Type B pancreatic cell (in vitro differentiated cells): Measurements from ENCODE around the gene NUP43. TPM values are rescaled to one million over a fixed set of nuclear protein-coding genes. Genes with fewer than 3 reads are reported as not detected.
"Not testable (repeated sequence)": the region's sequence is repeated elsewhere in the genome, so short reads cannot be mapped to it uniquely, and the experiment has no call there.

ENCODE experiments used
- DNase-seq: peaks from one replicate; pipeline ENCODE4 v3.0.0; 2021; ENCODE audit warnings: mixed read lengths; ENCODE audit not compliant: unreplicated experiment; ENCODE audit errors: extremely low spot score
- H3K27ac Mint-ChIP-seq: 2 replicates; pipeline ENCODE4 v1.8.0; 2021; ENCODE audit warnings: mild to moderate bottlenecking, mixed read lengths
- H3K27me3 Mint-ChIP-seq: 2 replicates; pipeline ENCODE4 v1.8.0; 2021; ENCODE audit warnings: mixed read lengths
- H3K36me3 Mint-ChIP-seq: 2 replicates; pipeline ENCODE4 v1.8.0; 2021; ENCODE audit warnings: mixed read lengths
- H3K4me1 Mint-ChIP-seq: one replicate; pipeline ENCODE4 v1.8.0; 2021; ENCODE audit warnings: mixed read lengths; ENCODE audit not compliant: unreplicated experiment
- H3K4me3 Mint-ChIP-seq: 2 replicates; pipeline ENCODE4 v1.8.0; 2021; ENCODE audit warnings: mild to moderate bottlenecking, mixed read lengths
- H3K9me3 Mint-ChIP-seq: 2 replicates; pipeline ENCODE4 v1.8.0; 2021; ENCODE audit warnings: mixed read lengths
- total RNA-seq: library from RNA; stranded (reverse); gene quantifications from 2 replicates; pipeline ENCODE4 v1.2.1, GENCODE V29; 2021; ENCODE audit warnings: low replicate concordance
- TF ChIP-seq, protein P1 (sequence below): fragments of 200-600 bp; sonication (generic); conservative IDR thresholded peaks from 2 replicates; pipeline ENCODE4 v1.5.0; 2021; ENCODE audit warnings: antibody characterized with exemption, mild to moderate bottlenecking

Gene NUP43
- total RNA-seq, 1 donor from 2014 or later: 55.8 TPM

DNA sequence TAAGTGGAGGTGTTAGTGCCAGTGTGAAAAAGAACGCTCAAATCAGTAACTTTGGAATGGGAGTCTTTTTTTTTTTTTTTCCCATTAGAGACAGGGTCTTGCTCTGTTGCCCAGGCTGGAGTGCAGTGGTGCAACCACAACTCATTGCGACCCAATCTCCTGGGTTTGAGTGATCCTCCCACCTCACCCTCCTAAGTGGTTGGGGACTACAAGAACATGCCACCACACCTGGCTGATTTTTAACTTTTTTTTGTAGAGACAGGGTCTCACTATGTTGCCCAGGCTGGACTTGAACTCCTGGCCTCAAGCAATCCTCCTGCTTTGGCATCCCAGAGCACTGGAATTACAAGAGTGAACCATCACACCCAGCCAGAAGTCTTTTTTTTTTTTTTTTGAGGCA, 48.2 kb downstream of the NUP43 start:
- TF ChIP-seq, protein P1, sequence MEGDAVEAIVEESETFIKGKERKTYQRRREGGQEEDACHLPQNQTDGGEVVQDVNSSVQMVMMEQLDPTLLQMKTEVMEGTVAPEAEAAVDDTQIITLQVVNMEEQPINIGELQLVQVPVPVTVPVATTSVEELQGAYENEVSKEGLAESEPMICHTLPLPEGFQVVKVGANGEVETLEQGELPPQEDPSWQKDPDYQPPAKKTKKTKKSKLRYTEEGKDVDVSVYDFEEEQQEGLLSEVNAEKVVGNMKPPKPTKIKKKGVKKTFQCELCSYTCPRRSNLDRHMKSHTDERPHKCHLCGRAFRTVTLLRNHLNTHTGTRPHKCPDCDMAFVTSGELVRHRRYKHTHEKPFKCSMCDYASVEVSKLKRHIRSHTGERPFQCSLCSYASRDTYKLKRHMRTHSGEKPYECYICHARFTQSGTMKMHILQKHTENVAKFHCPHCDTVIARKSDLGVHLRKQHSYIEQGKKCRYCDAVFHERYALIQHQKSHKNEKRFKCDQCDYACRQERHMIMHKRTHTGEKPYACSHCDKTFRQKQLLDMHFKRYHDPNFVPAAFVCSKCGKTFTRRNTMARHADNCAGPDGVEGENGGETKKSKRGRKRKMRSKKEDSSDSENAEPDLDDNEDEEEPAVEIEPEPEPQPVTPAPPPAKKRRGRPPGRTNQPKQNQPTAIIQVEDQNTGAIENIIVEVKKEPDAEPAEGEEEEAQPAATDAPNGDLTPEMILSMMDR: no peak
- H3K4me1 Mint-ChIP-seq: no peaks in the 10 kb centered on the region
- no peaks in the 10 kb centered on the region for H3K27me3 Mint-ChIP-seq
- H3K27ac Mint-ChIP-seq: no peak overlapping the region
- peaks cover 13% of the 10 kb centered on the region for H3K36me3 Mint-ChIP-seq
- H3K4me3 Mint-ChIP-seq: no peak overlapping the region
- DNase-seq: no peak
- H3K9me3 Mint-ChIP-seq: no peaks in the 10 kb centered on the region

DNA sequence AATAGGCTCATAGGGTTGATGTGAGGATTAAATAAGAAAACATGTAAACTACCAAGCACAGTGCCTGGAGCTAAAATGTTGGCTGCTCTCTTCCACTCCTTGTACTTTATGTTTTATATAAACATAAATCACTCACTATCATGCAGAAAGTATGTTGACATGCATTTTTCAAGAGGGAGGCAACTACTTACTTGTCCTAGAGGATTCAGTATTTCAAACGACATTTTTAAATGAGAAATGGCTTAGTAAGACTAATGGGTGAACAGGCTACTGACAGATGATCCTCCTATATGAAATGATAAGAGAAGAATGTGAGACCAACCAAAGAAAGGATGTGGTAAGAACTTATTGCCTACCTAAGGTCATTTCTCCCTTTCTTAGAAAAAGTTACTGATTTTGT, 49.4 kb downstream of the NUP43 start:
- DNase-seq: no peak
- peaks cover 17% of the 10 kb centered on the region for H3K36me3 Mint-ChIP-seq
- H3K27me3 Mint-ChIP-seq: no peaks in the 10 kb centered on the region
- H3K4me1 Mint-ChIP-seq: no peaks in the 10 kb centered on the region
- peak overlapping the region; percentile 76 for H3K27ac Mint-ChIP-seq
- H3K9me3 Mint-ChIP-seq: no peaks in the 10 kb centered on the region
- no peak overlapping the region for H3K4me3 Mint-ChIP-seq
- TF ChIP-seq, protein P1: no peak

DNA sequence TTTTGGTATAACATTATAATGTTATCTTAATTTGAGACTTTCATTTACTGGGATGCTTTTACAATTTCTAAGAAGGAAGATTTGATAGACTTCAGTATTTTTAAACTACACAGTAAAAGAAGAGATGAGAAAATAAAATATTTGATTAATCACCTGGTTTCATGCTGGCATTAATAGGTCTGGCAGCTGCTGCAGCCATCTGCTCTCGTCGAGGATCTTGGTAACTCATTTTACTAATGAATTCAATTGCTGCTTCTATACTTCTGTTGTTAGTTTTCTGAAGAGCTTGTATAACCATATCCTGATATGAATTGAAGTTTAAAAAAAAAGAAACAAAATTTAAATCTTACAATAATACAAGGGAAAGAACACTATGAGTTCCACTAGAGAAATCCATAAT, 51.4 kb downstream of the NUP43 start:
- TF ChIP-seq, protein P1: no peak
- Mint-ChIP-seq H3K9me3 (no peaks in the 10 kb centered on the region), H3K36me3 (peaks cover 21% of the 10 kb centered on the region), H3K27ac (no peak overlapping the region), H3K4me3 (no peak overlapping the region), H3K27me3 (no peaks in the 10 kb centered on the region), H3K4me1 (no peaks in the 10 kb centered on the region)
- no peak for DNase-seq

DNA sequence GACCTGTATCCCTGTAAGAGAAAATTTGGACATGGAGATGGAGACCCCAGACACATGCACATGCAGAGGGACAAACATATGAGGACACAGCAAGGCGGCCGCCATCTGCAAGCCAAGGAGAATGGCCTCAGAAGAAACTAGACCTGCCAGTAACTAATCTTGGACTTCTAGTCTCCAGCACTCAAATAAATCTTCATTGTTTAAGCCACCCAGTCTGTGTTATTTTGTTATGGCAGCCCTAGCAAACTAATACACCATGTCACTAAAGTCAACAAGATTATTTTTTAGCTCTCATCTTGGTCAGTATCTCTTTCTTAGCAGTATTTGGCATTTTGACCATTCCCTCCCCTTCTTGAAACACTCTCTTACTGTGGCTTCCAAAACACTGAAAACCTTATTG, 55.1 kb downstream of the NUP43 start:
- no peaks in the 10 kb centered on the region for H3K4me1 Mint-ChIP-seq
- H3K36me3 Mint-ChIP-seq: peaks cover 31% of the 10 kb centered on the region
- no peaks in the 10 kb centered on the region for H3K27me3 Mint-ChIP-seq
- H3K4me3 Mint-ChIP-seq: no peak overlapping the region
- no peak overlapping the region for H3K27ac Mint-ChIP-seq
- DNase-seq: peak; percentile 10
- TF ChIP-seq, protein P1: no peak
- no peaks in the 10 kb centered on the region for H3K9me3 Mint-ChIP-seq

DNA sequence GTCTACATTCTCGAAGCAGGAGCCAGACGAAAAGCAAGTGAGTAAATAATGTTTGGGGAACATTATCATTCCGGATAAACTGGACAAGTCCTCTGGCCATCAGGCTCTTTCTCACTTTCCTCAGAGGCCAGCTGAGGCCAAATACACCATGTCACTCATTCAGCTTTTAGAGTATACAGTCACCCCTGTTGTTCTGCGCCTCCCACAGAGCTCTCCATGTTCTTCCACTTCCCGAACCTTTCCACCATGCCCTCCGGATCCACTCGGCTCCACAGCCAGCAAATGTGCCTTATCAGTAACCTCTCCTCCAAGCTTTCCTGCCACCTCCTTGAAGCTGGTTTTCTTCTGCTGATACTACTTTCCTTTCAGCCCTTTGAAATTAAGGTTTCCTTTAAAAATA, 60.1 kb downstream of the NUP43 start:
- H3K4me1 Mint-ChIP-seq: no peaks in the 10 kb centered on the region
- no peak overlapping the region for H3K27ac Mint-ChIP-seq
- no peaks in the 10 kb centered on the region for H3K9me3 Mint-ChIP-seq
- no peak for DNase-seq
- no peaks in the 10 kb centered on the region for H3K27me3 Mint-ChIP-seq
- TF ChIP-seq, protein P1: no peak
- H3K4me3 Mint-ChIP-seq: no peak overlapping the region
- H3K36me3 Mint-ChIP-seq: peaks cover 35% of the 10 kb centered on the region

DNA sequence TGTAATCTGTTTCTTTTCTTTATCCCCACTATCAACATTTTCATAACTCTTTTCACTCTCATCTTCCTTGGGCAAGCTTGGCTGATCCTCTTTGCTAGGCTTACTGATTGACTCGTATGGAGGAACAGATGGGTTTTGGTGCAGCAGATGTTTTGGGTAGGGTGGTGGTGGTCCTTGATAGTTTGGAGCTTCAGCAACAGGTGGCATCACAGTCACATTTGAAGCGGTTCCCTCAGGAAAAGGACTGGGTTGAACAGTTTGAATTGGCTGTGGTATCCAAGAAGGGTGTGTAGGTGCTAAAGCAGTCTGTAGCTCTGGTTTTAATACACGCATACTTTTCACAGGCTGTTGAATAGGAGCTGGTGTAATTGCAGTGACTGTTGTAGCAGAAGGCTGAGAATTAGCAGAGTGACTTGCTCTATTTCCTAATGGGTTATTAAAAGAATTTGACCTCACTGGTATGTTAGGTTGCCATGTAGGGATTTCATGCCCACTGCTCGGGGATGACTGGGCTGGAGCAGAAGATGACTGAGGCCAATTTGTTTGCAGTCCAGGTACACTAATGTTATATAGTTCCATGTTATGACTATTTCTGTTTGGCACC, 63.0 kb downstream of the NUP43 start:
- H3K4me1 Mint-ChIP-seq: no peaks in the 10 kb centered on the region
- DNase-seq: no peak
- H3K27me3 Mint-ChIP-seq: no peaks in the 10 kb centered on the region
- H3K9me3 Mint-ChIP-seq: no peaks in the 10 kb centered on the region
- H3K36me3 Mint-ChIP-seq: peaks cover 30% of the 10 kb centered on the region
- H3K27ac Mint-ChIP-seq: no peak overlapping the region
- no peak overlapping the region for H3K4me3 Mint-ChIP-seq
- TF ChIP-seq, protein P1: no peak

DNA sequence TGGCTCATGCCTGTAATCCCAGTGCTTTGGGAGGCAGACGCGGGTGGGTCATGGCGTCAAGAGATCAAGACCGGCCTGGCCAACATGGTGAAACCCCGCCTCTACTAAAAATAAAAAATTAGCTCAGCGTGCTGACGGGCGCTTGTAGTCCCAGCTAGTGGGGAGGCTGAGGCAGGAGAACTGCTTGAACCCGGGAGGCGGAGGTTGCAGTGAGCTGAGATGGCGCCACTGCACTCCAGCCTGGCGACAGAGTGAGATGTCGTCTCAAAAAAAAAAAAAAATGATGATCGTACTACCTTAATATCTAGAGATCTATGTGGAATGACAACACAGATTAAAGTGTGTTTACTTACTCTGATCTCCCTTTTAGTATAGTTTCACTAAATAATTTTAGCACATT, 64.5 kb downstream of the NUP43 start:
- not testable (repeated sequence) for H3K4me3 Mint-ChIP-seq, H3K4me1 Mint-ChIP-seq, H3K9me3 Mint-ChIP-seq, H3K27me3 Mint-ChIP-seq, DNase-seq, H3K27ac Mint-ChIP-seq
- H3K36me3 Mint-ChIP-seq: peaks cover 38% of the 10 kb centered on the region
